ENCODE measurements around the gene GPHN.

The GPHN gene

DNA sequence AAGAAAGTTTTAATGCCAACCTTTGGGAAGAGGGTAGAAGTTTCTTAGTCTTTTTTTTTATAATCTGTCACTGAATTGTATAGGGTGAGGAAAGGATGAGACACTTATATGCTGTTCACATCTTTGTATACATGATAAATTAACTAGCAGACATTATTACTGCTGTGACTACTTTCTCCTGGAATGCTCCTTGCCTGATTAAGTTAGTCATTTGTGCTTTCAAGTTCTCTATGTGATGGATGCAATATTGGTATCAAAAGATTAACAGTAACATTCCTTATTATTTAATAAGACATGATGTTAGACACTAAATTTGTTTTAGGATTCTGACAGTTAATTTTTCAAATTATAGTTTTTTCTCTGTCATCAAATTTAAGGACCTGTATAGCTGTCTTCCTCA is 457.9 kb downstream of the GPHN start:
- DNase-seq, result no peak

DNA sequence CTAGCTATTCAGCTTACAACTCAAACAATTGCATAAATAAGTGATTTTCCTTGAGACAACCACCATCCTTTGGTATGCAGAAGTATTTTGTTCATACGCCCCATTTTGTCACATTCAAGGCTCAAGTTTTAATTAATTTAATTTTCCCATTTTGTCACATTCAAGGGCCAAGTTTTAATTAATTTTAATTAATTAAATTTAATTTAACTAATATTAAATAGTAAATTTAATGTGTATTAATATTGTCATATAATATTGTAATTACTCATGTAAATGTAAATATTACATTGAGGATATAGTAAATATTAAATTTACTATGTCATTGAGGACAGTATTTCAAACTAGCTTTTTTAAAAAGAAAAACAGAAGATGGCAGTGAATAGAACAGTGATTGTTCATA is 464.5 kb downstream of the GPHN start:
- DNase-seq, result no peak

DNA sequence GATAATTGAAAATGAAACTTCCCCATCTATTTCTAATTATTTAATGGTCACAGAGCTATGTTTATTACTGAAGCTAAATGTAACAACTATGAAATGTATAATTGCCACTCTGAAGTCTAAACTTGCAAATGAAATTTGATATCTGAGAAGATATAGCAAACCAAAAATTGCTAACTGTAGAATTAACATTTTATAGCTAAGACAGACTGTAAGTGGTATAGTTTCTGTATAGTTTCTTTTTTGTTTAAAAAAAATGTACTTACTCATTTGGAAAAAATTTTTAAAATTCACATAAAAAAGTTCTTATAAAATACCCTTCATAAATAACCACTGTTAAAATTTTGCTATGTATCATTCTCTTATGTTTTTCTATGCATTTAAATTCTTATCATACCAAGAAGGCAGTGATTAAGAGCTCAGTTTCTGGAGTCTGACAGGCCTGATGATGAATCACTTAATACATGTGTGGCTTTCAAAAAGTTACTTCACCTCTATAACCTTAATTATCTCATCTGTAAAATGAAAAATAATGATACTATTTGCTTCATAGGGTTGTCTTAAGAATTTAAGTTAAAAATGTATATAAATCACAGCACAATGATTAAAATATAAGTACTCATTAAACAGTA is 466.6 kb downstream of the GPHN start:
- no peak for DNase-seq

DNA sequence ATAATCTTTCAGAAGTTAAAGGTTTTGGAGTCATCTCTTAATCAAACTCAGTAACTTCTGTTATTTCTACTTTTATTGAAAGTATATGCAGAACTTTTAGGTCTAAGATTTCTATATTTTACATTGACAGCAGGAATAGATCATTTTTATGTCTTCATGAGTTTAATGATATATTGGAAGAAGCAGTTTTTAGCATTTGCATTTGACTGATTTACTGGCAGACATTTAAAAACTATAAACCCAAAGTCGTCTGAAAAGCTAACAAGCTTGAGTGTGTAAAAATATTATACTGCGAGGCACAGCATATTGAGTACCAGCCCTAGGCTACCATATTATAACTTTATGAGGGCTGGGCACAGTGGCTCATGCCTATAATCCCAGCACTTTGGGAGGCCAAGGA is 467.3 kb downstream of the GPHN start:
- DNase-seq, result no peak

DNA sequence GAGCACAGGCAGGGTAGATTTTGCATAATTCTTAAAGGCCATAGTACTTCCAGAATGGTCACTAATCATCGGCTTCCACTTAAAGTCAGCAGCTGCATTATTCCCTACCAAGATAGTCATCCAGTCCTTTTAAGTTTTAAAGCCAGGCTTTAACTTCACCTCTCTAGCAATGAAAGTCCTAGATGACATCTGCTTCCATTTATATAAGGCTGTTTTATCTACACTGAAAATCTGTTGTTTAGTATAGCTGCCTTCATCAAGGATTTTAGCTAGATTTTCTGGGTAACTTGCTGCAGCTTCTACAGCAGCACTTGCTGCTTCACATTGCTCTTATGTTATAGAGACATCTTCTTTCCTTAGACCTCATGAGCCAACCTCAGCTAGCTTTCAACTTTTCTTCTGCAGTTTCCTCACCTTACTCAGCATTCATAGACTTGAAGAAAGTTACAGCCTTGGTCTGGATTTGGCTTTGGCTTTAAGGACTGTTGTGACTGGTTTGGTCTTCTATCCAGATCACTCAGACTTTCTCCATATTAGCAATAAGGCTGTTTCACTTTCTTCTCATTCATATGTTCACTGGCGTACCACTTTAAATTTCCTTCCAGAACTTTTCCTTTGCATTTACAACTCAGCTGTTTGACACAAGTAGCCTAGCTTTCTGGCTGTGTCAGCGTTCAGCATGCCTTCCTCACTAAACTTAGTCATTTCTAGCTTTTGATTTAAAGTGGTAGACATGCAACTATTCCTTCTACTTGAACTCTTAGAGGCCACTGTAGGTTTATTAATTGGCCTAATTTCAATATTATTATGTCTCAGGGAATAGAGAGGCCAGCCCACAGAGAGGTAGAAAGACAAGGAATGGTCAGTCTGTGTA is 471.4 kb downstream of the GPHN start:
- DNase-seq, result no peak

DNA sequence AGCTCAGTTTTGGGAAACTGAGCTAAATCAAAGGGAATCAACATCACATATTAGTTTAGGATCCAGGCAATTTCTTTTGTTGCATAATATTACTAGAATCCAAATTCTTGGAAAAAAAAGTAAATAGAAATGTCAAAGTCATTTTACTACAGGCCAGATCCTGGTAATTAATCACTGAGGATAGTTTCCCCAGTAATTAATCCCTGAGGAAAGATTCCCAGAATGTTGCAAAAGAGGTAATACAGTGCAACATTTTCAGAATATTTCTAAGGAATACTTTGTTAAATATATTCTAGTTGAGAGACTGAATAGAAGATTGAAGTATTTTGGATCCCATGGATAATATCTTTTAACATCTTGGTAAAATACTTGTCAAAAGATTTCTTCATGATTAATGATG is 474.3 kb downstream of the GPHN start:
- DNase-seq, result no peak

DNA sequence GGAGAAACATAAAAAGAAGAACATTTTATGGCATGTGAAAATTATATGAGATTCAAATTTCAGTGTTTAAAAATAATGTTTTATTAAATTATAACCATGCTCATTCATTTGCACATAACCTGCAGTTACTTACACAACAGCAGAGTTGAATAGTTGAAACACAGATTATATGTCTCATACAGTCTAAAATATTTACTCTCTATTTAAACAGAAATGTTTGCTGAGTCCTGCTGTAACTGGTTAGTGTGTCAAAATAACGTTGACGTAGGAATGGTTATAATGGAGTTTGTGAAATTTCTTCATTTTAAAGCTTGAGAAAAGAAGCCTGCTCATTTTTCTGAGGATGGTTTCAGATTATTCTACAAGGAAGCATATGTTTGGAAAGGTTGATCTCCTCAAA is 484.8 kb downstream of the GPHN start:
- no peak for DNase-seq

DNA sequence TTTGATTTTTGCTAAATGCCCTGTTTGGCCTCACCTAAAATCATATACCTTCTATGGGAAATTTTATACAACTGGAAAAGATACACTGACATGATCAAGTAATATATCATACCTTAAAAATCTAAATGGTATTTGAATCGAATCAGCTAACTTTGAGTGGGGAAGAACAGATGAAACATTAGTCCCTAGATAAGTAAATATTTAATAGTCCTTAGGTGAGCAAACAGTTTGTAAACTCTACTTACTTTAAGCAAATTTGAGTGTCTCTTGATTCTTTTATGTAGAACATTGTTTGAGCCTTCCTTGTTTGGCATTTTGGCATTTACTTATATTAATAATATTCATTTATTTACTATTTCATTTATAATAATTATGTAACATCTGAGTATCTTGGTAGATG is 485.6 kb downstream of the GPHN start:
- DNase-seq, result no peak

DNA sequence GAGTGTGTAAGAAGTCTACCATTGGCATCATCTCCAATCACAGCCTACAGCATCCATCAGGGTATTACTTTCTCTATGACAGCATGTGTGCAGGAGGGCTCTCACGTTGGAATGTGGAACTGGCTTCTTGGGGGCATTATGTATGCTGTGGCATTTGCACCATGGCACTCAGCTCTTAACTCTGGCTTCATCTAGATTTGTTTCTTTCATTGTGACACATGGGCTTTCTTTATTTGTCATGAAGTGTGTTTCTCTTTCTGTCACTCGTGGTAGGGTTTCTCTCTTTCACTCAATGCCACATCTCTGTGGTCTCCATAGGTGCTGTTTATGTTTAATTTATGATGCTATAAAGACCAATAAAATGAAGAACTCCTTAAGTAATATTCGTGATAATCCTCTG is 490.1 kb downstream of the GPHN start:
- no peak for DNase-seq

DNA sequence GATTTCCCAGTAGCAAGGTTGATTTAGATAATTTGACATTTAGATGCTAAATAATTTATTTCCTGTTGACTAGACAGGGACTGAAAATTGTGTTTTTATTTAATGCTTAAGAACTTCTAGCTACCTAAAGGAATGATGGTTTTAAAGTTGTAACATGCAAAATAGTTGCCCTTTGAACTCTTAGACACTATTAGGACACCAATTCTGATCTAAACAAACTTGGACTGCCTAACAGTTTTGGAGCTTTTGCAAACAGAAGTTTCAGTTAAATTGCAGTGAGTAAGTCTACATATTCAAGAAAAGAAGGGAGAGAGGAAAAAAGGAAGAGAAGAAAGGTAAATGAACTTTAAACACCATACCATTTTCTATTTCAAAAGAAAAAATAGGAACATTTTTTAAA is 492.0 kb downstream of the GPHN start:
- DNase-seq, result no peak

DNA sequence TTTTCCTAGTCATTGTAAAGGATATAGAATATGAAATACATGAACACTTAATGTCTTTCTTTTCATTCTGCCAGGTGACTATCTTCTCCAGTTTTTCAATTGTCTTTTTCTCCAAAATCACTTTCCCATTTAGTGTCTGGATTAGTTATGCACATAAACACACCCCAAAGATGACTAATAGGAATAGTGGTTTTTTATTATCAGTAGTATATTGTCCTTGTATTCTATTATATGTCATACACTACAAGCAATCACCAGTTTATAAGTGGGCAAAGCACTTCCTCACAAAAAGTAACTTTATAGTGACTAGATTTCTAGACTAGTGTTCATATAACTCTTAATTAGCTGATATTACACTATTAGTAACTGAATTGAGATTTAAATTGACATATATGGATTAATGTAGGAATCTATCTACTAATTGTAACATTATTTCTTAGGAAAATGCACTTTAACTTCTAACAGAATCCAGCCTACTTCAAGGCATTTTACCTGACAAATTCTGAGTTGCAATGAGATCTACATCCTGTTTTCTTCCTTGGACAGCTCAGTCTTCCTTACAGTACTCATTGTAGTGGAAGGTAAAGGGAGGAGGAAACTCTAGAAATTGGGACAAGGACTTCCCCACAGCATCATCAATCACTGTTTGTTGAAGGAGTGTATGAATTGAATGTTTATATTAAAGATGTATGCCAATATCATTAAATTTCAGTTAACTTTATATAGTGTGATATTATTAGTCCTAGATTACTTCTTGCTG is 495.2 kb downstream of the GPHN start:
- DNase-seq, result no peak

DNA sequence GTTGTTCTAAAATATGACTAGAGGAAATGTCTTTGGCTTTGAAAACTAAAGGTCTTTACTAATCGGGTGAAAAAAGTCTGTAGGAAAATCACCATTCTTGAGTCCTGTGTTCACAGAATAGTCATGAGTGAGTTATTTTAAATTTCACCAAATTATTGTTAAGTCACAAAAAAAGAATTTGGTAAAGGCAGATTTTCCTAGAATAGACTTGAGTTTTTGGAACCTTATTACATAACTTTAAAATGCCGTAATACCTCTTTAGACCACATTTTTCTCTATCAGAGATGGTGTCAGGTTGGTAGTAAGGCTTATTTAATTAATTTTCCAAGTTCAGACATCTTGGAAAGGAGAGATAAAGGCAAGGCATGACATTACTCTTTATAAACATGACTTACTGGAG is 496.6 kb downstream of the GPHN start:
- no peak for DNase-seq

DNA sequence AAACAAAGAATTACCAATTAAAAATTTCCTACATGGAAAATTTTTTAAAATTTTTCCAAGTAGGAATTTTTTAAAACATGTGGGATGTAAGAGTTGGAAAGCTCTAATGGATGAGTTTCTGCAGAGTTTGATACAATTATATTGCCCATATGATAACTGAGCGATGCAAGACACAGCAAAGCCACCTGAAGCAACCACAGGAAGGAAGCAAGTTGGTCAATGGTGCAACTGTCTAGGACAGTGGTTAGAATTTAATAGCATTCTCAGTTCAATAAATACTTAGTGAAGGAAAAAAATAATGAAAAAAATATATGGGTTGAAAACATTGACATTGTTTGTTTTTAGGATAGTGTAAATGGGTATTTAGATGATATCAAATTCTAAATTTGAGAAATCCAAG is 502.7 kb downstream of the GPHN start:
- no peak for DNase-seq

DNA sequence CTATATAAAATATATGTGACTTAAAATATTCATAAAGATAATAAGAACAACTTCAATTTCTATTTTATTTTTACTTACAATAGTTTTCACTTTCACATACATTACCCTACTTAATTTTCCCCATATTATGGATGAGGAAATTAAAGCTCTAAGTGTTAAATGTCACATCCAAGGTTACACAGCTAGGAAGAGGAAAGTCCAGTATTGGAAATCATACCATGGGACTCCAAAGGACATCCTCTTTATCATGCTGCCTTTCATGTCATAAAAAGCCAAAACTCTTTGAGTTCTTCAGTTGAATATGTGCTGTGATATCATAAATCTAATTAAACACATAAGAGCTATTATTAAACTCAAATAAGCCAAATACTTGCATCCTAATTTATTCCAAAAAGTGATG is 508.9 kb downstream of the GPHN start:
- DNase-seq, result no peak

DNA sequence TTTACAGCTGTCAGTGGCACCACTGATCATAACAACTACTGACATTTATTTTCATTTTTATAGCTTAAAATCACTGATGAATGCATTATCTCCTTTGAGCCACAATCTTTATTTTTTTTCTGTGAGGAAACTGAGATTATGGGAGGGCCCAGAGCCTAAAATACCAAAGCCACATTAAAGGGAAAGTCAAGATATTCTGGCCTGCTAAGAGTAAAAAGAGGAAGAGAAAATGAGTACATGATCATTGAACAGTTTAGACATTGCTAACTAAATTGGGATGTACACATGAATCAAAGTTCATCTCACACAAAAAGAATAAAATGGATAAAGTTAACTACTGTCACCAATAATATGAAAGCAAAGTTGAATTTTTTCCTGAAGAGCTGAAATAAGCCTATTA is 510.8 kb downstream of the GPHN start:
- DNase-seq, result no peak

DNA sequence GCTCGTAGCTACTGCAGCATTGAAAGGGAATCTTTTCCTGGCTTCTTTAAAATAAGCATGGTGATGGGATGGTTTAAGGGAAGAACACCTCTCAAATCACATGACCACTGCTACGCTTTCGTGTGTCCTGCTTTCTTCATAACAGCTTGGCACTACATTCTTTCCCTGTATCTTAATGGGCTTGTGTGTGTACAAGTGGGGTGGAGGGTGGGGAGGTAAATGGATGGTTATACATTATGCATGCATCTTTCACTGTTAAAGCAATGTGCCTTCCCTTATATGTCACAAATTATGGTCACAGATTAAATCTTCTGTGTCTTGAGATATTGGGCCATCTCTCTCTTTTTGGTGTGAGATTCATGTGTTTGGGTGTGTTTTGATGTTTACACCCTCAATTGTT is 511.8 kb downstream of the GPHN start:
- DNase-seq, result no peak

DNA sequence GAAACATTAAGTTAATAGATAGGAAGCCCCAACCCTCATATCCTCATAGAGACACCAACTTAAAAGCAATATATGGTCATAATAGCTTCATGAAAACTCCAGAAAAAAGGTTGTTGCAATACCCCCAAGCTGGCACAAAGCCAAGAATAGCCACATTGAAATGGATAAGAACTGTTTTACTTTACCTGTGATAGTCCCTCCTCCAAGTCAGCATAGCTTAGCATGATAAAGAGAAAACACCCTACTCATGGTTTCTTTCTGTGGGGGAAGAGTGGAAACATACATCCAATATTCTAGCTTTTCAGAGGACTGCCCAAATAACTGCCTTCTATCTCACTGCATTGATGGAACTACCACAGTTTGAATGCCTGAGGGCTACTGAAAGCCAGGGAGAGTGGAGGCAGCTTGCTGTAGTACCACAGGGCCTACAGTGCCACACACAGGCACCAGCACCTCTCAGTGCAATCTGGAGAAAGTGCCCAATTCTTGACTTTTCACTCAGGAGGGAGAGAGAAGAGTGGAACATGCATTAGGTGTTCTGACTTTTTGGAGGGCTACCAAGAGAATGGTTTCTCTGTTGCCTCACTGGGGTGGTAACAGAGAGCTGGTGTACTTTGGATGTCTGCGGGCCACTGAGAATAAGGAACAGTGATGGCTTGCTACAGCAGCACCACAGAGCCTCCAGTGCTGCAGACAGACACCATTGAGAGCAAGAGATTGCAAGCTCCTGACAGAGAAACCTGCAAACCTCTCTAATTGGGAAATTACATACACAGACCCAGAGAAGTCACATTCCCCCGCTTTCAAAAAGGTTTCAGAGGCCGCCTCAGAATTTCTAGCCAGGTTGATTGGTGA is 524.2 kb downstream of the GPHN start:
- no peak for DNase-seq

DNA sequence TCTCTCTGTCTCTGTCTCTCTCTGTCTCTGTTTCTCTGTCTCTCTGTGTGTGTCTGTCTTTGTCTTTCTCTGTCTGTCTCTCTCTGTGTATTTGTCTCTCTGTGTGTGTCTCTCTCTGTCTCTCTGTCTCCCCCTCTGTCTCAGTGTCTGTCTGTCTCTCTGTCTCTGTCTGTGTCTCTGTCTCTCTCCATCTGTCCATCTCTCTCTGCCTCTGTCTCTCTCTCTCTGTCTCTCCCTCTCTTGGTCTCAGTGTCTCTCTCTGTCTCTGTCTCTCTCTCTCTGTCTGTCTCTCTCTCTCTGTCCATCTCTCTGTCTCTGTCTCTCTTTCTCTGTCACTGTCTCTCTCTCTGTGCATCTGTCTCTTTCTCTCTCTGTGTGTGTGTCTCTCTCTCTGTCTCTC is 537.5 kb downstream of the GPHN start:
- no peak for DNase-seq

DNA sequence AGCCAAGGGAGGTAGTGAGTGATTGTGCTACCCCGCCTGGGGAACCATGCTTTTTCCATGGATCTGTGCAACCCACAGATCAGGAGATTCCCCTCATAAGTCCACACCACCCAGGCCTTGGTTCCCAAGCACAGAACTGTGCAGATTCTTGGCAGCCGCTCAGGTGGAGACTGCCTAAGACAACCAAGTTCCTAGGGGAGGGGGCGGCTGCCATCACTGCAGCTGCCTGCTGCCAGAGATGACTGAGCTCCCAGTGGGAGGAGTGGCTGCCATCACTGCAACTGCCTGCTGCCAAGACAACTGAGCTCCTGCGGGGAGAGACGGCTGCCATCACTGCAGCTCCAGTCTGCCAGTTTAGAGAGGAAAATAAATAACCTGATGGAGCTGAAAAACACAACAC is 542.9 kb downstream of the GPHN start:
- DNase-seq, result no peak

DNA sequence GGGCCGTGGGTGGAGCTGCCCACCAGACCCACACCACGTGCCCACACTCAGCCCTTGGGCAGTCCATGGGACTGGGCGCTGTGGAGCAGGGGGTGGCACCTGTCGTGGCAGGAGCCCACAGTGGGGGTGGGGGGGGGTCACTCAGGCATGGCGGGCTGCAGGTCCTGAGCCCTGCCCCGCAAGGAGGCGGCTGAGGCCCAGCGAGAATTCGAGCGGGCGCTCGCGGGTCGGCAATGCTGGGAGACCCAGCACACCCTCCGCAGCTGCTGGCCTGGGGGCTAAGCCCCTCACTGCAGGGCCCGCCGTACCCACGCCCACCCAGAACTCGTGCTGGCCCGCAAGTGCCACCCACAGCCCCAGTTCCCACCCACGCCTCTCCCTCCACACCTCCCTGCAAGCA is 548.7 kb downstream of the GPHN start:
- no peak for DNase-seq

DNA sequence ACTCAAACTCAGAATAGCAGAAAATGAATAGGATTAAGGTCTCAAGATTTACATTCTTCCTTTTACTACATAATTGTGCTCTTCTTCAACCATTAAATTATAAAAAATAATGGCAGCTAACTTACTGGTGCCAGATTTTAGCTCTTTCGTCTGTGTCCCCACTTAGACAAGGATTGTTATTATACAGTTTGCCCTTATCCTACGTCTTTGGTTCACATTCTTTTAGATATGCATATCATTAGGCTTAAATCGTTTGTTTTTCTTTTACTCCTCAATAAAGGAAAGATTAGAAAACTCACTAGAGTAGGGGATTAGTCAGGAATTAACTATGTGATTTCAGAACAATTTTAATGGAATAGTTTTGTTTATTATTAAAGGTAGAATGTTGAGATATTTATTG is 551.6 kb downstream of the GPHN start:
- DNase-seq, result no peak

DNA sequence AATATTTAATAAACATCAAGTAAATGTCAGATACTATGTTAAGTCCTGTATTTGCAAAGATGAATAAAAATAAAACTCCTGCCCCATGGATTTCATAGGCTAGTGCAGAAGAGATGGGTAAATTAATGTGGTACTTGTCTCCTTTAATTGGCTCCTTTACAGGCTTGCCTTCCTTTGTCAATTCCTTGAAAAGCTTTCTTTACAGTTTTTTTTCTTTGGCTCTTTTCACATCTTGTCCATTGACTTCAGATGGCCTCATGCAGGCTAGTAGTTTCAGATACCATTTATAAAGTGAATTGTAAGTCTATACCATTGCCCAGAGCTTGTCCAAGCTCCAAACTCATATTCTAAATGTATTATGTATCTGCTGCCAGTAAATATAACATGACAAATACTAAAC is 552.6 kb downstream of the GPHN start:
- DNase-seq, result no peak

Data from hippocampal formation (tissue), 2 donors.